GM19395 (cell line): ENCODE measurements around the gene CEACAM18.

Experiments
- ATAC-seq: cut with Tn5 transposase; IDR thresholded peaks from one replicate; pipeline ENCODE4 v1.9.1; 2021; ENCODE audit warnings: mild to moderate bottlenecking, moderate library complexity; ENCODE audit not compliant: unreplicated experiment

CEACAM18 gene

DNA sequence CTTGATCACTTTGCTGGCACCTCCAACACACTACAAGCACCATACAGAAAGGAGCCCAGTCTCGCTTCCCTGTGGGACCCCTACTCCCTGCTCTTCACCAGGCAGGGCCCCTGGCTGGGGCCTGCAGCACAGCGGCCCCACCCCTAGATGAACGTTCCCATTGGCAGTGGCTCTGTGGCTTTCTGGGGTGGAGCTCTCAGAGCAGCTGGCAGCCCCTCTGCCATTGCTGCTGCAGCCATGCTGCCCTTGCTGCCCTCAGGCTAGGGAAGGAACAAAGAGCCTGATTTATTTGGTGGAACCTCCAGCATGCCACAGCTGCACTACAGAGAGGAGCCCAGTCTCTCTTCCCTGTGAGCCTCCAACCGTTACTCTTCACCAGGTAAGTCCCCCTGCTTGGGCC lies 47.3 kb downstream of the CEACAM18 start:
- no peak for ATAC-seq

GRCh38 chr19:51529301-51529700 lies 51.0 kb downstream of the CEACAM18 start:
- no peak for ATAC-seq

DNA sequence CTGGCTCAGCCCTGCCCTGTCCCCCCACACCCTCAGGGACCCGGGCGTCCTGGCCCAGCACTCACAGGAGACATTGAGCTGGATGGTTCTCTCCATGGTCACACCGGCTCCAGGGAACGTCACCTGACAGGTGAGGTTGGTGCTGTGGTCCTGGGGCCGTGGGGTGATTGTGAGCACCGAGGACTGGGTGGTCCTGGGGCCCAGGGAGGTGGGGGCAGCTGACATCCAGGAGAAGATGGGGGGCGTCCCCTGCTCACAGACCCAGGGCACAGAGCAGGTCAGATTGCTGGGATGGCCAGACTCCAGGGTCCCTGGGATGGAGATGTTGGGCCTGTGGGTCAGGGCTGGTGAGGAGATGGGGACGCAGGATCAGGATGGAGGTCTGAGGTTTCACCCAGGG lies 52.3 kb downstream of the CEACAM18 start:
- ATAC-seq: no peak

DNA sequence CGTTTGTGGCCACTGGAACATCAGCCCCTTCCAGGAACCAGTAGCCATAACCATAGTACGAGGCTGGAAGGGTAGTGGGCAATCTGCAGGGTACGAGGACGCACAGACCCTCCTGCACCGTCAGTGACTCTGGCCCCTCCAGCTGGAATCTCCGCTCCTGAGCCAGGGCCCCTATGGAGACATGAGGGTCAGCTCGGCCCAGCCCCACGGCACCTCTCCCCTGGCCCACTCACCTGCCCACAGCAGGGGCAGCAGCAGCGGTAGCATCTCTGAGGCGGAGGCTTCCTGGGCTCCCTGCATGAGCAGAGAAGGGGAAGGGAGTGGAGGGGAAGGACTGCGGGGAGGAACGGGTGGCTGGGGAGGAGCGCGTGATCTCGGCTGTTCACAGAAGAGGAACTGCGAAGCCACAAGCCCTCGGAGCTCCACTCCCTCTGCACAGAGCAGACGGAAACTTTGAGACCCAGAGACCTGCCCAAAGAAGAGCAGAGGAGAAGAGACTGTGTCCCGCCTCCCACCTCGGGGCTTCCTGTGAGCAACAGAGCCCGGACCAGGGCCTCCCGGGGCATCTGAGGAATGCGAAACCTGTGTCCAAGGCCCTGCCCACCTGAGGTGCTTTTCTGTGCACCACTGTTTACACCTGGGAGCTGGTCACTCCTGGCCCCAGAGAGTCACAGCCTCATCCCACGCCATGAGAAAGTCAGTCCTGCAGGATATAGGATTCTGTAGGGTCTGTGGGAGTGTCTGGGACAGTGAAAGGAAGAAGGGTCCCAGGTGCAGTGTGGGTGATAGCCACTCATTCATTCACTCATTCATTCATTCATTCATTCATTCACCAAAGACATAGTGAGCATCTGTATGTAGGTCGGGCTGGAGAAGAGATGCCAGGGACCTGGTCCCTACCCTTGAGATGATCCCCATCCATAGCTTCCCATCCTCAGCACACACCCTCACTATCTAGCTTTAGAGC lies 53.3 kb downstream of the CEACAM18 start, which contains the start of gene SIGLEC6:
Gene SIGLEC6 (minus strand): TSS at position 322 of the 967 bp plus-strand sequence. CDS start 22 bp downstream, at position 300.
- ATAC-seq: no peak

DNA sequence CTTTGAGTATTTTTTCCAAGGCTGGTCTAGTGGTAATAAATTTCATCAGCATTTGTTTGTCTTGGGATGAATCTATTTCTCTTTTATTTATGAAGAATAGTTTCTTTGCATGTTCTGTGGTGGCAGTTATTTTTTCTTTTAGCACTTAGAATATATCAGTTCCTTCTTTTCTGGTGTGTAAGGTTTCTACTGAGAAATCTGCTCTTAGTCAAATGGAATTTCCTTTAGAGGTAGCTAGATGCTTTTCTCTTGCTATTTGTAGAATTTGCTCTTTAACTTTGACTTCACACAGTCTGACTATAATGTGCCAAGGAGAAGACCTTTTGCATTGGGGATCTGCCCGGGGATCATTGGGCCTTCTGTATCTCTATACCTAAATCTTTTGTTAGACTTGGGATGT lies 57.2 kb downstream of the CEACAM18 start:
- ATAC-seq: no peak

DNA sequence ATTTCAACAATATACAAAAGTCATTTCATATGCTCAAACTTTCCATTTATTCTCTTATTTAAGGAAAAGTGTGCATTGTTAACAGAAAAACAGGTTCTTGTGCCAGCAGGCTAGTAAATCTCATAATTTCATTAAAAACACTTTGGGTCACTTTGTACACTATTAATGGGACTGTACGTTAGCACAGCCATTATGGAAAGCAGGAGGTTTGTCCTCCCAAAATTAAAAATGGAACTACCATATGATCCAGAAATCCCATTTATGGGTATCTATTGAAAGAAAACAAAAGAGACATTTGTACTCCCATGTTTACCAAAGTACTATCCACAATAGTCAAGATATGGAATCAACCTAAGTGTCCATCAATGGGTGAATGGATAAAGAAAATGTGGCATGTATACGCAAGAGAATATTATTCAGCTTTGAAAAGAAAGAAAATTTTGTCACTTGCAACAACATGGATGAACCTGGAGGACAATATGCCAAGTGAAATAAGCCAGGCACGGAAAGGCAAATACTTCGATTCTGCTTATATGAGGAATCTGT lies 61.6 kb downstream of the CEACAM18 start:
- ATAC-seq: no peak
